IMR-90 (cell line): ENCODE results near the gene COL5A2.

Experiments used
- MAZ ChIP-seq: IDR thresholded peaks from 2 replicates; pipeline ENCODE4 v1.6.1; 2012; ENCODE audit warnings: low read depth, mild to moderate bottlenecking, low read length, improper control_type of control experiment, moderate library complexity, borderline replicate concordance
- MXI1 ChIP-seq: IDR thresholded peaks from 2 replicates; pipeline ENCODE4 v1.6.1; 2012; ENCODE audit warnings: low read depth, mild to moderate bottlenecking, low read length, moderate library complexity, borderline replicate concordance
- POLR2A ChIP-seq: IDR thresholded peaks from 2 replicates; pipeline ENCODE4 v1.6.1; 2012; ENCODE audit warnings: mild to moderate bottlenecking, low read depth, low read length
- RAD21 ChIP-seq: IDR thresholded peaks from 2 replicates; pipeline ENCODE4 v1.6.1; 2012; ENCODE audit warnings: low read length, improper control_type of control experiment
- RCOR1 ChIP-seq: IDR thresholded peaks from 2 replicates; pipeline ENCODE4 v1.6.1; 2012; ENCODE audit warnings: mild to moderate bottlenecking, low read length, improper control_type of control experiment; ENCODE audit not compliant: insufficient replicate concordance
- RFX5 ChIP-seq: IDR thresholded peaks from 2 replicates; pipeline ENCODE4 v1.8.0; 2012; ENCODE audit warnings: low read depth, mild to moderate bottlenecking, low read length, moderate library complexity
- TF ChIP-seq, protein P1 (sequence below): conservative IDR thresholded peaks from 2 replicates; pipeline ENCODE4 v1.5.1; 2012; ENCODE audit warnings: mild to moderate bottlenecking, low read depth, low read length, improper control_type of control experiment

DNA sequence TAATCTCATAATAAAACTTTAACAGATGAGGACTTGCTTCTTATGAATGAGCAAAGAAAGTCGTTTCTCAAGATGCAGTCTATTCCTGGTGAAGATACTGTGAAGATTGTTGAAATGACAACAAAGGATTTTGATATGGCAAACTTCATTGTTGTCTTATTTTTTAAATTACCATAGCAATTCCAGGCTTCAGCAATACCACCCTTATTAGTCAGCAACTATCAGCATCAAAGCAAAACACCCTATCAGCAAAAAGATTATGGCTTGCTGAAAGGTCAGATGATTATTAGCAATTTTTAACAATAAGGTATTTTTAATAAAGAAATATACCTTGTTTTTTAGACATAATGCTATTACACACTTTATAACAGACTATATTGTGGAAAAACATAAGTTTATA is 88.3 kb downstream of the COL5A2 start:
- TF ChIP-seq, protein P1, sequence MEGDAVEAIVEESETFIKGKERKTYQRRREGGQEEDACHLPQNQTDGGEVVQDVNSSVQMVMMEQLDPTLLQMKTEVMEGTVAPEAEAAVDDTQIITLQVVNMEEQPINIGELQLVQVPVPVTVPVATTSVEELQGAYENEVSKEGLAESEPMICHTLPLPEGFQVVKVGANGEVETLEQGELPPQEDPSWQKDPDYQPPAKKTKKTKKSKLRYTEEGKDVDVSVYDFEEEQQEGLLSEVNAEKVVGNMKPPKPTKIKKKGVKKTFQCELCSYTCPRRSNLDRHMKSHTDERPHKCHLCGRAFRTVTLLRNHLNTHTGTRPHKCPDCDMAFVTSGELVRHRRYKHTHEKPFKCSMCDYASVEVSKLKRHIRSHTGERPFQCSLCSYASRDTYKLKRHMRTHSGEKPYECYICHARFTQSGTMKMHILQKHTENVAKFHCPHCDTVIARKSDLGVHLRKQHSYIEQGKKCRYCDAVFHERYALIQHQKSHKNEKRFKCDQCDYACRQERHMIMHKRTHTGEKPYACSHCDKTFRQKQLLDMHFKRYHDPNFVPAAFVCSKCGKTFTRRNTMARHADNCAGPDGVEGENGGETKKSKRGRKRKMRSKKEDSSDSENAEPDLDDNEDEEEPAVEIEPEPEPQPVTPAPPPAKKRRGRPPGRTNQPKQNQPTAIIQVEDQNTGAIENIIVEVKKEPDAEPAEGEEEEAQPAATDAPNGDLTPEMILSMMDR: no peak
- TF ChIP-seq POLR2A: no peak
- no peak for TF ChIP-seq RFX5
- no peak for TF ChIP-seq MAZ
- no peak for TF ChIP-seq RCOR1
- TF ChIP-seq RAD21: no peak
- TF ChIP-seq MXI1: no peak
